A549 treated with AZD9567 at 1 μM for 4 hours (cell line): ENCODE data around the gene TMEM116. TPM values are rescaled to one million over a fixed set of nuclear protein-coding genes. Genes with fewer than 3 reads are reported as not detected.

Experiments
- total RNA-seq: library from RNA; stranded (reverse); fragments of 200-300 nt; extraction: Qiagen RNA extraction; gene quantifications from 5 replicates; pipeline ENCODE4 v1.2.3, GENCODE V29; 2022; ENCODE audit not compliant: insufficient read depth

Gene TMEM116
- total RNA-seq, result 4.8 to 11.9 TPM (median 6.1 TPM) in 5 replicates

GRCh38 chr12:112012775-112013600 is at the start of gene TMEM116, which contains the start of gene ERP29:
TSS of gene TMEM116 (minus strand) at chr12:112013165. CDS start at chr12:112005270, 7,895 bp downstream.
TSS of gene ERP29 (plus strand) at chr12:112013426. CDS start at chr12:112013466, 40 bp downstream.

Other genes with a start within 250 kb of the TMEM116 start
- gene ALDH2, start 246.2 kb downstream of the TMEM116 start, total RNA-seq, result 83.2 to 92.6 TPM (median 88.6 TPM) in 5 replicates
- gene MAPKAPK5, start 170.9 kb downstream of the TMEM116 start, total RNA-seq, result 53.0 to 64.6 TPM (median 57.4 TPM) in 5 replicates
- gene ERP29, start 261 bp upstream of the TMEM116 start, total RNA-seq, result 116 to 134 TPM (median 129 TPM) in 5 replicates
- gene NAA25, start 95.6 kb upstream of the TMEM116 start, total RNA-seq, result 14.5 to 22.2 TPM (median 20.2 TPM) in 5 replicates
- gene TRAFD1, start 112.4 kb upstream of the TMEM116 start, total RNA-seq, result 16.3 to 20.3 TPM (median 18.1 TPM) in 5 replicates